GM18873 (cell line): Measurements from ENCODE around the gene GFM1.
"Not testable (repeated sequence)": the region's sequence is repeated elsewhere in the genome, so short reads cannot be mapped to it uniquely, and the experiment has no call there.

ENCODE experiments used
- ATAC-seq: cut with Tn5 transposase; IDR thresholded peaks from one replicate; pipeline ENCODE4 v1.9.1; 2021; ENCODE audit warnings: mild to moderate bottlenecking, moderate library complexity, moderate number of reproducible peaks; ENCODE audit not compliant: unreplicated experiment, low FRiP score

GFM1 gene

GRCh38 chr3:158672215-158673176 is 28.2 kb downstream of the GFM1 start, which contains the start of gene LXN:
TSS of gene LXN (minus strand) at chr3:158672648. CDS start at chr3:158672478, 170 bp downstream.
- peak; percentile 100 for ATAC-seq

GRCh38 chr3:158678687-158679086 is 34.4 kb downstream of the GFM1 start:
- no peak for ATAC-seq

- no peak for ATAC-seq
Measured at GRCh38 chr3:158679547-158680000, 35.2 kb downstream of the GFM1 start.

GRCh38 chr3:158680861-158681260 is 36.5 kb downstream of the GFM1 start:
- ATAC-seq: no peak

- ATAC-seq: no peak
Measured at GRCh38 chr3:158683230-158683962, 39.1 kb downstream of the GFM1 start.

- ATAC-seq: no peak
Measured at GRCh38 chr3:158685159-158685558, 40.8 kb downstream of the GFM1 start.

GRCh38 chr3:158693866-158694456 is 49.6 kb downstream of the GFM1 start:
- ATAC-seq: not testable (repeated sequence)

GRCh38 chr3:158696618-158697017 is 52.3 kb downstream of the GFM1 start:
- no peak for ATAC-seq

GRCh38 chr3:158700559-158700958 is 56.2 kb downstream of the GFM1 start:
- ATAC-seq: no peak

- ATAC-seq: no peak
Measured at GRCh38 chr3:158701420-158702065, 57.2 kb downstream of the GFM1 start.

GRCh38 chr3:158702815-158703481 is 58.6 kb downstream of the GFM1 start:
- ATAC-seq: no peak

GRCh38 chr3:158703566-158703965 is 59.2 kb downstream of the GFM1 start:
- ATAC-seq: no peak

- ATAC-seq: no peak
Measured at GRCh38 chr3:158709666-158710083, 65.3 kb downstream of the GFM1 start.

GRCh38 chr3:158710601-158711000 is 66.3 kb downstream of the GFM1 start:
- no peak for ATAC-seq

- no peak for ATAC-seq
Measured at GRCh38 chr3:158711886-158712285, 67.6 kb downstream of the GFM1 start.

- no peak for ATAC-seq
Measured at GRCh38 chr3:158712443-158712842, 68.1 kb downstream of the GFM1 start.

GRCh38 chr3:158713094-158713499 is 68.8 kb downstream of the GFM1 start:
- ATAC-seq: no peak

- ATAC-seq: no peak
Measured at GRCh38 chr3:158717576-158717975, 73.2 kb downstream of the GFM1 start.

- no peak for ATAC-seq
Measured at GRCh38 chr3:158718490-158719170, 74.3 kb downstream of the GFM1 start.
